Breast epithelium (tissue), 4 donors: ENCODE data around the gene ANKRD11. TPM values are rescaled to one million over a fixed set of nuclear protein-coding genes. Genes with fewer than 3 reads are reported as not detected.

Experiments
- DNase-seq, 2 donors: peaks; one replicate each; pipeline ENCODE4 v3.0.0-alpha.2; 2019; ENCODE audit warnings: low spot score in 2 of 2
- H3K27ac ChIP-seq, 2 donors: fragments of 200-600 bp; sonication (generic) in 1 of 2; one replicate each; pipeline ENCODE4 v1.5.1; 2016 to 2019; ENCODE audit warnings: mild to moderate bottlenecking in 1 of 2
- H3K27me3 ChIP-seq, 2 donors: fragments of 200-600 bp; sonication (generic) in 1 of 2; one replicate each; pipeline versions ENCODE4 v1.5.1 to v1.6.0; 2017 to 2019; ENCODE audit warnings: control low read depth in 1 of 2, mild to moderate bottlenecking in 1 of 2
- H3K36me3 ChIP-seq: fragments of 200-600 bp; one replicate; pipeline ENCODE4 v1.5.1; 2019
- H3K4me1 ChIP-seq, 2 donors: fragments of 200-600 bp; sonication (generic); one replicate each; pipeline ENCODE4 v1.5.1; 2016 to 2019; ENCODE audit warnings: control low read depth in 1 of 2
- H3K4me3 ChIP-seq, 3 donors: fragments of 200-600 bp; sonication (generic); 1 replicate in 2 of 3; 2 replicates in 1 of 3; pipeline ENCODE4 v1.5.1; 2016 to 2019; ENCODE audit warnings: mild to moderate bottlenecking in 3 of 3, moderate library complexity in 2 of 3
- H3K9me3 ChIP-seq, 2 donors: fragments of 200-600 bp; sonication (generic) in 1 of 2; one replicate each; pipeline ENCODE4 v1.5.1; 2016 to 2019; ENCODE audit warnings: control low read depth in 1 of 2
- POLR2A ChIP-seq: fragments of 450-650 bp; IDR thresholded peaks from one replicate; pipeline ENCODE4 v1.6.1; 2016; ENCODE audit warnings: antibody characterized with exemption, mild to moderate bottlenecking, moderate library complexity
- POLR2AphosphoS5 ChIP-seq, 3 donors: sonication (generic); formaldehyde crosslinking; IDR thresholded peaks; one replicate each; pipeline ENCODE4 v1.6.1; 2017; ENCODE audit warnings: antibody characterized with exemption in 3 of 3
- intact Hi-C: fragments of 100-400 bp; cut with DNase I; formaldehyde crosslinking; loops from one replicate; pipeline ENCODE4 v1.15.1; 2023; ENCODE audit warnings: low total_unique reads
- total RNA-seq, 3 donors: library from RNA; depleted of rRNA; stranded (reverse); fragments of >200 nt; gene quantifications; one replicate each; pipeline ENCODE4 v1.1.0, GENCODE V29; 2016
- TF ChIP-seq, protein P1 (sequence below), 3 donors: fragments of 450-650 bp; IDR thresholded peaks; one replicate each; pipeline ENCODE4 v1.5.1; 2016 to 2017; ENCODE audit warnings: antibody characterized with exemption in 3 of 3, mild to moderate bottlenecking in 3 of 3, moderate library complexity in 3 of 3

ANKRD11 gene
- total RNA-seq, 3 donors from 2014 or later, result 64.0 to 79.0 (median 69.2) TPM

DNA sequence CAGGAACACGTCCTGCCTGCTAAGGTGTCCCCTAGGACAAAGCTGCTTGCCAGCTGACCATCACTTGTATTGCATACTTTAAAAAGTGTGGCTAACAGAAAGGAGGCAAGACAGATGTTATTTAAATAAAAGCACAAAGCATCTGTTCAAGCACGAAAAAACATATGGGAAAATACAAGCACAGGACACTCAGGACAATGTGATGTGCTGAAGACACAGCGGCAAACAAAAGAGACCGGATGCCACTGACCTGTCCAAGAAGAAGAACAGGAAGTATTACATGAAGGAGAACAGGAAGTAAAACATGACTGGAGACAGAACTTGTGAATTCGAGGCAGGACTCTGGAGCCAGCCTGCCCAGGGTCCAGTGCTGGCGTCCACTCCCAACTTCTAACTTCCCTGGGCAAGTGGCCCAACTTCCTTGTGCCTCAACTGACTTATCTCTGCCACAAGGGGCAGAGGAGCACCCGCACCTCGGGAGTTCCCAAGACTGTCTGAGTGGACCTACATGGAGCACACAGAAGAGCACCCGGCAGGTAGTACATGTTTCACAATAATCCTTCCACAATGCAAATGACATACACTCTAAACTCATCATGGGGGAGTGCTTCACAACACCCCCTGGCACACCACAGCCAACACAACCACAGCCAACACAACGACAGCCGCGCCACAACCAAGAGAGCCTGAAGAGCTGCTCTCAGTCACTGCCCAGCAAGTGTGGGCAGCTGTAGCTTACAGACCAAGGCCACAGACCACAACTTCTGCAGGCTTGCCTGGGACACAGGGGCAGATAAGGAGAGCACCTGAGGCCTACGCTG is 36.6 kb downstream of the ANKRD11 start:
- no peak for DNase-seq
- H3K9me3 ChIP-seq, result no peaks in the 10 kb centered on the region
- intact Hi-C loops, result no loop called here
- H3K27me3 ChIP-seq, result no peaks in the 10 kb centered on the region
- H3K4me3 ChIP-seq, result peak overlapping the region in 1 of 3 donors; percentile 9
- TF ChIP-seq POLR2A, result no peak
- TF ChIP-seq POLR2AphosphoS5 (IDR thresholded peaks at IDR 0.05), result no peak
- TF ChIP-seq, protein P1, sequence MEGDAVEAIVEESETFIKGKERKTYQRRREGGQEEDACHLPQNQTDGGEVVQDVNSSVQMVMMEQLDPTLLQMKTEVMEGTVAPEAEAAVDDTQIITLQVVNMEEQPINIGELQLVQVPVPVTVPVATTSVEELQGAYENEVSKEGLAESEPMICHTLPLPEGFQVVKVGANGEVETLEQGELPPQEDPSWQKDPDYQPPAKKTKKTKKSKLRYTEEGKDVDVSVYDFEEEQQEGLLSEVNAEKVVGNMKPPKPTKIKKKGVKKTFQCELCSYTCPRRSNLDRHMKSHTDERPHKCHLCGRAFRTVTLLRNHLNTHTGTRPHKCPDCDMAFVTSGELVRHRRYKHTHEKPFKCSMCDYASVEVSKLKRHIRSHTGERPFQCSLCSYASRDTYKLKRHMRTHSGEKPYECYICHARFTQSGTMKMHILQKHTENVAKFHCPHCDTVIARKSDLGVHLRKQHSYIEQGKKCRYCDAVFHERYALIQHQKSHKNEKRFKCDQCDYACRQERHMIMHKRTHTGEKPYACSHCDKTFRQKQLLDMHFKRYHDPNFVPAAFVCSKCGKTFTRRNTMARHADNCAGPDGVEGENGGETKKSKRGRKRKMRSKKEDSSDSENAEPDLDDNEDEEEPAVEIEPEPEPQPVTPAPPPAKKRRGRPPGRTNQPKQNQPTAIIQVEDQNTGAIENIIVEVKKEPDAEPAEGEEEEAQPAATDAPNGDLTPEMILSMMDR (IDR thresholded peaks at IDR 0.05), result no peak
- no peaks in the 10 kb centered on the region for H3K36me3 ChIP-seq
- H3K27ac ChIP-seq, result peak overlapping the region in 1 of 2 donors; percentile 32
- peaks cover 0 to 11% of the 10 kb centered on the region in 2 donors for H3K4me1 ChIP-seq

DNA sequence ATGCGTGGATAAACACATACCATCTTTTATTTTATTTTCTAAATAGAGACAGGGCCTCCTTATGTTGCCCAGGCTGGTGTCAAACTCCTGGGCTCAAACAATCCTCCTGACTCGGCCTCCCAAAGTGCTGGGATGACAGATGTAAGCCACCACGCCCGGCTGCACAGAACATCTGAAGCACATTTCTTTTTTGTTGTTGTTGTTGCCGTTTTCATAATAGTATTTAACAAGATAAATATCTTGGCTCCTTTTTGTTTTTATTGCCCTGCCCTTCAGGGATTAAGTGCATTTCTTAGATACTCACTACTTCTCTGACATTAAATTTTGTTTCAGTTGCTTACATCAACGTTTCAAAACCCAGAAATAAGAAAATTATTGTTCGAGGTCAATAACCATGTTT is 37.4 kb downstream of the ANKRD11 start:
- no peak overlapping the region for H3K27ac ChIP-seq
- no peak for DNase-seq
- intact Hi-C loops, result no loop called here
- no peak overlapping the region for H3K4me3 ChIP-seq
- no peaks in the 10 kb centered on the region for H3K36me3 ChIP-seq
- H3K4me1 ChIP-seq, result peaks cover 0 to 11% of the 10 kb centered on the region in 2 donors
- TF ChIP-seq, protein P1 (IDR thresholded peaks at IDR 0.05), result no peak
- TF ChIP-seq POLR2A (no peak), POLR2AphosphoS5 (IDR thresholded peaks at IDR 0.05) (no peak)
- H3K9me3 ChIP-seq, result no peaks in the 10 kb centered on the region
- H3K27me3 ChIP-seq, result no peaks in the 10 kb centered on the region

DNA sequence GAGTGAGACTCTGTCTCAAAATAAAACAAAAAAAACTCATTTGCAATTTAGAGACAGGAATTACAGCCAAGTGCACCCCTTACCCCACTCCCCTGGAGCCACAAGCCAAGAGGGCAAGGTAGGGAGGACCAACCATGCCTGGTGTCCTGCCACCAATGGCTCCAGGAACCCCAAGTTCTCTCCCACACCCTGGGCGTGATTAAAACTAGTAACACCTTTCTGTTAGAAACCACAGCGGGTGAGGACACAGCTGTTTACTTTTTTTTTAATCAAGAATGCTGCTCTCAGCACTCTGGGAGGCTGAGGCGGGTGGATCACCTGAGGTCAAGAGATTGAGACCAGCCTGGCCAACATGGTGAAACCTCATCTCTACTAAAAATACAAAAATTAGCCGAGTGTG is 38.1 kb downstream of the ANKRD11 start:
- Histone ChIP-seq H3K4me3 (no peak overlapping the region), H3K27me3 (no peaks in the 10 kb centered on the region), H3K4me1 (peaks cover 0 to 11% of the 10 kb centered on the region in 2 donors), H3K27ac (no peak overlapping the region), H3K9me3 (no peaks in the 10 kb centered on the region), H3K36me3 (no peaks in the 10 kb centered on the region)
- intact Hi-C loops, result no loop called here
- no peak for DNase-seq
- TF ChIP-seq POLR2A (no peak), POLR2AphosphoS5 (IDR thresholded peaks at IDR 0.05) (no peak)
- TF ChIP-seq, protein P1 (IDR thresholded peaks at IDR 0.05), result no peak

DNA sequence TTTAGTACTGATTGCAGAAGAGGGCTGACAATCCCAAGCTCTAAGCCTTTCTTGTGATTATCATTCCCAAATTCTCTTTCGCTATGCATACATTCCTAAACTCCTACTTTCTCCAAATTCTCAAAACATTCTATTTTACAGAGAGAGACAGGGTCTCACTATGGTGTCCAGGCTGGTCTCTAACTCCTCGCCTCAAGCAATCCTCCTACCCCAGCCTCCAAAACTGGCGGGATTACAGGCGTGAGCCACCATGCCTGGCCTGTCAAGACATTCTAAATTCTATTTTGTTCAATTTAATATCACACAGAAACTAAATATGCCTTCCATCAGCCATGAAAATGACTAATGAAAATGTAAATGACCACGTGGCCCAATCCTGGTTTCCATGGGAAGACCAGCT is 39.8 kb downstream of the ANKRD11 start:
- TF ChIP-seq, protein P1 (IDR thresholded peaks at IDR 0.05), result no peak
- TF ChIP-seq POLR2AphosphoS5 (IDR thresholded peaks at IDR 0.05), result no peak
- no peak for TF ChIP-seq POLR2A
- no peaks in the 10 kb centered on the region for H3K27me3 ChIP-seq
- intact Hi-C loops, result no loop called here
- no peak overlapping the region for H3K4me3 ChIP-seq
- H3K27ac ChIP-seq, result no peak overlapping the region
- H3K9me3 ChIP-seq, result no peaks in the 10 kb centered on the region
- no peaks in the 10 kb centered on the region for H3K36me3 ChIP-seq
- peaks cover 0 to 11% of the 10 kb centered on the region in 2 donors for H3K4me1 ChIP-seq
- DNase-seq, result no peak

DNA sequence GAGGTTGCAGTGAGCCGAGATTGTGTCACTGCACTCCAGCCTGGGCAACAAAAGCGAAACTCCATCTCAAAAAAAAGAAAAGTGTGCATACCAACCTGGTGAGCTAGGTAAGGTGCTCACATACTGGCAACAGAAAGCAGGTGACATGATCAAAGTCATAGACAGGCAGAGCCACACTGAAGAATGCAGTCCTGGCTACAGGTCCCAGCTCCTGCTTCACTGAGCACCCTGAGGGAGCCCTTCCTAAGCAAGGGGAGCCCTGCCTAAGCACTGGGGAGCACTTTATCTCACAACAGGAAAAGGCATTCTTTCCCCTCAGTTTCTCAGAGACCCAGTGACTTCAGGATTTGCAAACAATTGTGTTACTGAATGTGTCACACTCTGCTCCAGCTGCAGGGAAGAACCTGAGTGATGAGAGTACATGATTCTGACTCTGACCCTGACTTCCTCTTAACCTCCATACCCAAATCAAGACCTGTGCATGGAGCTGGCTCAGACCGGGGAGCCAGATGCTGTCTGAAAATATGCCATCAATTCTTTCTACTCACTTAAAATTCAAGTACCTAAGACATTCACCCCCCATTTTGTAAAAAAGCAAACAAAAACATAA is 40.5 kb downstream of the ANKRD11 start:
- Histone ChIP-seq H3K4me3 (no peak overlapping the region), H3K36me3 (no peaks in the 10 kb centered on the region), H3K27me3 (no peaks in the 10 kb centered on the region), H3K9me3 (no peaks in the 10 kb centered on the region), H3K4me1 (peaks cover 0 to 14% of the 10 kb centered on the region in 2 donors), H3K27ac (no peak overlapping the region)
- DNase-seq, result no peak
- TF ChIP-seq POLR2A, result no peak
- no peak for TF ChIP-seq POLR2AphosphoS5 (IDR thresholded peaks at IDR 0.05)
- TF ChIP-seq, protein P1 (IDR thresholded peaks at IDR 0.05), result no peak
- intact Hi-C loops, result loop anchor here (5.0 kb wide), 1 partner anchor 342 kb away; no protein-coding TSS in a partner anchor
